ENCODE measurements around the gene CDH8. TPM values are rescaled to one million over a fixed set of nuclear protein-coding genes. Genes with fewer than 3 reads are reported as not detected.

The CDH8 gene
- polyA plus RNA-seq, 1 of the 3 experiments (the other 2 are of a cell fraction) = 0.05 TPM

- POLR2A ChIA-PET = no interaction called here
- Histone ChIP-seq H3K79me2 (ENCODE audit: insufficient read depth) (no peaks in the 10 kb centered on the region), H3F3A (replicated peaks; ENCODE audit: insufficient read depth) (no peaks in the 10 kb centered on the region), H4K20me1 (ENCODE audit: insufficient read depth) (no peaks in the 10 kb centered on the region), H3K36me3 (replicated peaks in 1 of 2; ENCODE audit: control insufficient read depth in 1 of 2, insufficient read depth in 2 of 2, low read length in 1 of 2) (no peaks in the 10 kb centered on the region), H3K27me3 (ENCODE audit: insufficient read depth) (no peaks in the 10 kb centered on the region), H3K4me2 (no peak overlapping the region), H3K9me2 (no peaks in the 10 kb centered on the region), H3K9ac (no peak overlapping the region), H3K4me1 (ENCODE audit: control insufficient read depth in 1 of 2, insufficient read depth in 2 of 2, low read depth in 1 of 2, low read length in 1 of 2) (no peaks in the 10 kb centered on the region), H3K27ac (ENCODE audit: low read depth in 2 of 2, low read length in 1 of 2) (no peak overlapping the region), H2AFZ (ENCODE audit: low read depth) (no peak overlapping the region), H3K9me3 (no peaks in the 10 kb centered on the region), H3K4me3 (ENCODE audit: low read depth in 2 of 2, low read length in 1 of 2) (no peak overlapping the region)
- no peak for DNase-seq
- 24% methylated on average over 1 of the region's 1 CpG for WGBS (ENCODE audit: low lambda C conversion rate)
- TF ChIP-seq MEF2A (IDR thresholded peaks at IDR 0.05; ENCODE audit: borderline replicate concordance, low read depth) = no peak
- no peak for TF ChIP-seq GABPA (IDR thresholded peaks at IDR 0.05; ENCODE audit: low read depth)
- TF ChIP-seq, protein P1, sequence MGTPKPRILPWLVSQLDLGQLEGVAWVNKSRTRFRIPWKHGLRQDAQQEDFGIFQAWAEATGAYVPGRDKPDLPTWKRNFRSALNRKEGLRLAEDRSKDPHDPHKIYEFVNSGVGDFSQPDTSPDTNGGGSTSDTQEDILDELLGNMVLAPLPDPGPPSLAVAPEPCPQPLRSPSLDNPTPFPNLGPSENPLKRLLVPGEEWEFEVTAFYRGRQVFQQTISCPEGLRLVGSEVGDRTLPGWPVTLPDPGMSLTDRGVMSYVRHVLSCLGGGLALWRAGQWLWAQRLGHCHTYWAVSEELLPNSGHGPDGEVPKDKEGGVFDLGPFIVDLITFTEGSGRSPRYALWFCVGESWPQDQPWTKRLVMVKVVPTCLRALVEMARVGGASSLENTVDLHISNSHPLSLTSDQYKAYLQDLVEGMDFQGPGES (IDR thresholded peaks at IDR 0.05; ENCODE audit: low read depth, low read length) = no peak
- TF ChIP-seq MAX (IDR thresholded peaks at IDR 0.05; ENCODE audit: low read depth) = no peak
- TF ChIP-seq EP300 (IDR thresholded peaks at IDR 0.05; ENCODE audit: borderline replicate concordance in 1 of 2, low read depth in 1 of 2, low read length in 1 of 2) = no peak
- TF ChIP-seq, protein P2, sequence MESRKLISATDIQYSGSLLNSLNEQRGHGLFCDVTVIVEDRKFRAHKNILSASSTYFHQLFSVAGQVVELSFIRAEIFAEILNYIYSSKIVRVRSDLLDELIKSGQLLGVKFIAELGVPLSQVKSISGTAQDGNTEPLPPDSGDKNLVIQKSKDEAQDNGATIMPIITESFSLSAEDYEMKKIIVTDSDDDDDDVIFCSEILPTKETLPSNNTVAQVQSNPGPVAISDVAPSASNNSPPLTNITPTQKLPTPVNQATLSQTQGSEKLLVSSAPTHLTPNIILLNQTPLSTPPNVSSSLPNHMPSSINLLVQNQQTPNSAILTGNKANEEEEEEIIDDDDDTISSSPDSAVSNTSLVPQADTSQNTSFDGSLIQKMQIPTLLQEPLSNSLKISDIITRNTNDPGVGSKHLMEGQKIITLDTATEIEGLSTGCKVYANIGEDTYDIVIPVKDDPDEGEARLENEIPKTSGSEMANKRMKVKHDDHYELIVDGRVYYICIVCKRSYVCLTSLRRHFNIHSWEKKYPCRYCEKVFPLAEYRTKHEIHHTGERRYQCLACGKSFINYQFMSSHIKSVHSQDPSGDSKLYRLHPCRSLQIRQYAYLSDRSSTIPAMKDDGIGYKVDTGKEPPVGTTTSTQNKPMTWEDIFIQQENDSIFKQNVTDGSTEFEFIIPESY (IDR thresholded peaks at IDR 0.05; ENCODE audit: borderline replicate concordance, low read depth) = no peak
- TF ChIP-seq, protein P3, sequence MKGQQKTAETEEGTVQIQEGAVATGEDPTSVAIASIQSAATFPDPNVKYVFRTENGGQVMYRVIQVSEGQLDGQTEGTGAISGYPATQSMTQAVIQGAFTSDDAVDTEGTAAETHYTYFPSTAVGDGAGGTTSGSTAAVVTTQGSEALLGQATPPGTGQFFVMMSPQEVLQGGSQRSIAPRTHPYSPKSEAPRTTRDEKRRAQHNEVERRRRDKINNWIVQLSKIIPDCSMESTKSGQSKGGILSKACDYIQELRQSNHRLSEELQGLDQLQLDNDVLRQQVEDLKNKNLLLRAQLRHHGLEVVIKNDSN (IDR thresholded peaks at IDR 0.05; ENCODE audit: borderline replicate concordance, low read depth) = no peak
- no peak for TF ChIP-seq RFX5 (IDR thresholded peaks at IDR 0.05; ENCODE audit: low read length)
- TF ChIP-seq REST (IDR thresholded peaks at IDR 0.05; ENCODE audit: low read depth, low read length) = no peak
- TF ChIP-seq MXI1 (IDR thresholded peaks at IDR 0.05; ENCODE audit: low read depth, low read length) = no peak
- TF ChIP-seq NRF1 (IDR thresholded peaks at IDR 0.05; ENCODE audit: low read depth, low read length) = no peak
- CTCF ChIA-PET = no interaction called here
Measured at GRCh38 chr16:61606581-61606980, 429.7 kb downstream of the CDH8 start.

Data from SK-N-SH (cell line).